ENCODE results near the gene FFAR3. TPM values are rescaled to one million over a fixed set of nuclear protein-coding genes. Genes with fewer than 3 reads are reported as not detected.
A peak's percentile ranks its signal among the peaks of the same experiment; 100 is the strongest.

Gene FFAR3
- total RNA-seq, 1 donor from 2014 or later, result 0.31 TPM

GRCh38 chr19:35344511-35345031, 13.7 kb upstream of the FFAR3 start:
- TF ChIP-seq CTCF (IDR thresholded peaks at IDR 0.05; ENCODE audit: unreplicated experiment), result no peak
- peaks cover 9% of the 10 kb centered on the region for H3K4me1 Mint-ChIP-seq
- DNase-seq (ENCODE audit: low spot score in 2 of 2, unreplicated experiment in 2 of 2), result no peak
- no peaks in the 10 kb centered on the region for H3K9me3 Mint-ChIP-seq
- no peaks in the 10 kb centered on the region for H3K27me3 Mint-ChIP-seq (ENCODE audit: low read depth)
- no peak overlapping the region for H3K4me3 Mint-ChIP-seq
- H3K27ac Mint-ChIP-seq, result no peak overlapping the region
- peaks cover 9% of the 10 kb centered on the region for H3K36me3 Mint-ChIP-seq

GRCh38 chr19:35345671-35346111, 12.6 kb upstream of the FFAR3 start:
- no peaks in the 10 kb centered on the region for H3K9me3 Mint-ChIP-seq
- H3K4me1 Mint-ChIP-seq, result peaks cover 9% of the 10 kb centered on the region
- H3K36me3 Mint-ChIP-seq, result peaks cover 9% of the 10 kb centered on the region
- no peak for TF ChIP-seq CTCF (IDR thresholded peaks at IDR 0.05; ENCODE audit: unreplicated experiment)
- H3K27me3 Mint-ChIP-seq (ENCODE audit: low read depth), result no peaks in the 10 kb centered on the region
- no peak for DNase-seq (ENCODE audit: low spot score in 2 of 2, unreplicated experiment in 2 of 2)
- no peak overlapping the region for H3K27ac Mint-ChIP-seq
- H3K4me3 Mint-ChIP-seq, result no peak overlapping the region

- TF ChIP-seq CTCF (IDR thresholded peaks at IDR 0.05; ENCODE audit: unreplicated experiment), result no peak
- no peaks in the 10 kb centered on the region for H3K9me3 Mint-ChIP-seq
- DNase-seq (ENCODE audit: low spot score in 2 of 2, unreplicated experiment in 2 of 2), result peak in 1 of 2 experiments; percentile 30
- no peak overlapping the region for H3K4me3 Mint-ChIP-seq
- H3K27ac Mint-ChIP-seq, result no peak overlapping the region
- H3K27me3 Mint-ChIP-seq (ENCODE audit: low read depth), result no peaks in the 10 kb centered on the region
- peaks cover 9% of the 10 kb centered on the region for H3K36me3 Mint-ChIP-seq
- peaks cover 9% of the 10 kb centered on the region for H3K4me1 Mint-ChIP-seq
These were observed 11.8 kb upstream of the FFAR3 start for GRCh38 chr19:35346193-35347052.

GRCh38 chr19:35347171-35347929, 10.9 kb upstream of the FFAR3 start, which contains the start of gene FFAR1:
TSS of gene FFAR1 (plus strand) at chr19:35347902. CDS start at chr19:35351552, 3,650 bp downstream.
- Mint-ChIP-seq H3K36me3 (peaks cover 5% of the 10 kb centered on the region), H3K9me3 (no peaks in the 10 kb centered on the region), H3K4me1 (peaks cover 9% of the 10 kb centered on the region), H3K4me3 (no peak within 1 kb of the TSS), H3K27me3 (ENCODE audit: low read depth) (no peaks in the 10 kb centered on the region), H3K27ac (peak within 1 kb of the TSS; percentile 72)
- DNase-seq (ENCODE audit: low spot score in 2 of 2, unreplicated experiment in 2 of 2), result peak in 1 of 2 experiments; percentile 19
- TF ChIP-seq CTCF (IDR thresholded peaks at IDR 0.05; ENCODE audit: unreplicated experiment), result no peak

GRCh38 chr19:35347930-35348298, 10.3 kb upstream of the FFAR3 start:
- H3K27me3 Mint-ChIP-seq (ENCODE audit: low read depth), result no peaks in the 10 kb centered on the region
- H3K4me3 Mint-ChIP-seq, result no peak overlapping the region
- H3K36me3 Mint-ChIP-seq, result peaks cover 4% of the 10 kb centered on the region
- no peak overlapping the region for H3K27ac Mint-ChIP-seq
- peaks cover 9% of the 10 kb centered on the region for H3K4me1 Mint-ChIP-seq
- H3K9me3 Mint-ChIP-seq, result no peaks in the 10 kb centered on the region
- DNase-seq (ENCODE audit: low spot score in 2 of 2, unreplicated experiment in 2 of 2), result peak in 1 of 2 experiments; percentile 19
- TF ChIP-seq CTCF (IDR thresholded peaks at IDR 0.05; ENCODE audit: unreplicated experiment), result no peak
